GM18858 (cell line): ENCODE data around the gene FJX1.
A peak's percentile ranks its signal among the peaks of the same experiment; 100 is the strongest.

Experiments
- ATAC-seq: cut with Tn5 transposase; IDR thresholded peaks from one replicate; pipeline ENCODE4 v1.9.1; 2021; ENCODE audit not compliant: unreplicated experiment

FJX1 gene

GRCh38 chr11:35605706-35606105 lies 12.6 kb upstream of the FJX1 start:
- no peak for ATAC-seq

GRCh38 chr11:35606206-35606605 lies 12.1 kb upstream of the FJX1 start:
- ATAC-seq, result no peak

- no peak for ATAC-seq
These were observed 9.8 kb upstream of the FJX1 start for GRCh38 chr11:35608502-35608901.

DNA sequence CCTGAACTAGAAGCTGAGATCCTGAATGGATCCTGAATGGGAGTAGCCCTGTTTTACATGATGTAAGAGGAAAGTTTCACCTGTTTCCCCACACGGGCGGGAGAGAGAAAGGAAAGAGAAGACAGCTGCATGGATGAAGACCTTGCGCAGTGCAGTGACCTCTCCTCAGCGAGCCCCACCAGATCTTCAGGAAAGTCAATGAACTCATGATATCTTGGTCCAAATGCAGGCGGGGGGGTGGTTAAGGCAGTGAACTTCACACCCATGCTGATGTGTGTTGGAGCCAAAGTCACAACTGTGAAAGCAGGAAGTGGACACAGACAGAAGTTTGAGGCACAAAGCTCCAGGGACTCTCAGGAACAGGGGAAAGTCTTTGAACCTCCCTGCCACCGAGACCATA lies 8.6 kb upstream of the FJX1 start:
- no peak for ATAC-seq

DNA sequence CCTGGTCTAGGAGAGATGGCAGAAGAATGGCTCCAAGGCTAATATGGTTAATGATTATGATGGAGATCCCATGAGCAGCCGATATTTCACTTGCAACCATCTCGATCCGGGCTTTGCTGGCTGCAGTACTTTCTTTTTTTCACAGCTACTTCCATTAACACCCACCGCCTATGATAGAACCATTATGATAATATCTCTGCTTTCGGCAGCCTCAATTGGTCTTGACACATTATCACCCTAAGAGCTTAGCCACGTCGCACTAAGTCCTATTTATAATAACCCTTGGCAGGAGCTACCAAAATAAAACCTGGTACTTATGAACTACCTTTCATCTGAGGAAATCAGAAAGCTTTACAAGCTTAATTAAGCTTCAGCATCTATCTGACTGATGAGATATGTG lies 7.6 kb upstream of the FJX1 start:
- ATAC-seq, result no peak

- ATAC-seq, result no peak
These were observed 6.5 kb upstream of the FJX1 start for GRCh38 chr11:35611741-35612140.

DNA sequence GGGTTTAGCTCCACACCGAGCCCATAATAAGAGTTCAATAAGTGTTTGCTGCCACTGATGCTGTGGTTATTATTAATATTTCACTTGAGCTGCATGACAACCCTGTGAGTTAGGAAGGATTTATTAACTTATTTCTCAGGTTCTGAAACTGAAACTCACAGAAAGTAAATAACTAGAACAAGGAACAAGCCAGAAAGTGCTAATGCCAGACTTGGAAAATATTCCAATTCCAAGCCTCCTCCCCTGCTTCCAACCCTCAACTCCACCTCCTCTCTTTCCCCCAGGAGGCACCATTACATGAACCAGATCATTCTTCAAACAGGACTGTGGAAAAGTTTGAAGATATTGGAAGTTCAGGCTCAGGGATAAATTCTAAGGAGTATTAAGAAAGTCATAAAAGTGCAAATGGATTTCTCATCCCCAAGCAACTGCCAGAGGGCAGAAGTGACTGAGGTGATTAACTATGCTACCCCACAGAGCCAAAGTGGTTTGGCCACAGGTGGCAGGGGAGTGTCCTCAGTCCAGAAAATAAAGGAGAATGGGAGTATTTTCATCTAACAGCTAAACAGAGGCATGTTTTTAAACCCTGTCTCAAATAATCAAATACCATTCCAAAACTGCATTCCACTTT lies 3.2 kb upstream of the FJX1 start:
- ATAC-seq, result no peak

DNA sequence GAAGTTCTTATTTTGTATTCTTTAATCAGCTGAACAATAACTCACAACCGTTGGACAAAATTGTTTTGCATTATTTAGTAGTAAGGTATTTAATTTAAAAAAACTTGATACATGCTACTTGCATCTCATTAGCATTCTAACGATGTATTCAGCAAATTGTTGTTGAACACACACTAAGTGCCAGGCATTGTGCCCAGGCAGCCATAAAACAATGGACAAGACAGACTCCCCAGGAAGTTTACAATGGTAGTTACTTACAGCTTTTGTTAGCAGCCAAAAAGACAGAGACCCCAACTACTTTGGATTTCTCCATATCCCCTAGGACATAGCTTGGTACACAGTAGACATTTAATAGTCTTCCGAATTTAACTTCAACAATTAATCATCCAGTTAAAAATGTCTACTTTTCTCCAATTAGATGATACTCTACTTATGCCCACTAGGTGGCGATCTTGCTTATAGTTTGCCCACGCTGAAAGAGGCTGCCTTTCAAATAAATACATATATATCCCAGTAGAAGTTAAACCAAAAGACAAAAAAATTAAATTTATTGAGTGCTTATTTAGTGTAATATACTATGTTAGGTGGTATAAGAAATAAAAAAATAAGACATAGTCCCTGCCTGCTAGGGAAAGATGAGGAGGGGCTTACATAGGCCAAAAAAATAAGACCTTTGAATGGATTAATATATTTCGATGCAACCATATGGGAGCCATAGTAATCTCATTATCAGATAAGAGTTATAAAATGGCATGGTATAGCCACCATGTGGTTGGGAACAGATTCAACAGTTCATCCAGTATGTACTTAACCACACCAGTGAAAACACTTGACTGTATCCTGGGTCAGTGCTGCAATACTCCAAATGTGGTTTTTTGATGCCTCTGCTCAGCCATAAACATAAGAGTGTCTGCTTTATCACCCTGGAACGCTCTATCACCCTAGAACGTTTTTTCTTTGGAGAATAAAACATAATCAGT lies 2.0 kb upstream of the FJX1 start:
- ATAC-seq, result no peak

- no peak for ATAC-seq
These were observed 959 bp upstream of the FJX1 start for GRCh38 chr11:35617316-35617686.

DNA sequence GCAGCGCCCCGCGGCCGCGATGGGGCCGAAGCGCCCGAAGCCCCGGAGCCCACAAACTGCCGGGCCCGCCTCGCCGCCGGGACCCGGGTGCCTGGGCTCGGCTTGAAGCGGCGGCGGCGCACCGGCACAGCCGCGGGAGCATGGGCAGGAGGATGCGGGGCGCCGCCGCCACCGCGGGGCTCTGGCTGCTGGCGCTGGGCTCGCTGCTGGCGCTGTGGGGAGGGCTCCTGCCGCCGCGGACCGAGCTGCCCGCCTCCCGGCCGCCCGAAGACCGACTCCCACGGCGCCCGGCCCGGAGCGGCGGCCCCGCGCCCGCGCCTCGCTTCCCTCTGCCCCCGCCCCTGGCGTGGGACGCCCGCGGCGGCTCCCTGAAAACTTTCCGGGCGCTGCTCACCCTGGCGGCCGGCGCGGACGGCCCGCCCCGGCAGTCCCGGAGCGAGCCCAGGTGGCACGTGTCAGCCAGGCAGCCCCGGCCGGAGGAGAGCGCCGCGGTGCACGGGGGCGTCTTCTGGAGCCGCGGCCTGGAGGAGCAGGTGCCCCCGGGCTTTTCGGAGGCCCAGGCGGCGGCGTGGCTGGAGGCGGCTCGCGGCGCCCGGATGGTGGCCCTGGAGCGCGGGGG lies 346 bp downstream of the FJX1 start:
- peak; percentile 37 for ATAC-seq

DNA sequence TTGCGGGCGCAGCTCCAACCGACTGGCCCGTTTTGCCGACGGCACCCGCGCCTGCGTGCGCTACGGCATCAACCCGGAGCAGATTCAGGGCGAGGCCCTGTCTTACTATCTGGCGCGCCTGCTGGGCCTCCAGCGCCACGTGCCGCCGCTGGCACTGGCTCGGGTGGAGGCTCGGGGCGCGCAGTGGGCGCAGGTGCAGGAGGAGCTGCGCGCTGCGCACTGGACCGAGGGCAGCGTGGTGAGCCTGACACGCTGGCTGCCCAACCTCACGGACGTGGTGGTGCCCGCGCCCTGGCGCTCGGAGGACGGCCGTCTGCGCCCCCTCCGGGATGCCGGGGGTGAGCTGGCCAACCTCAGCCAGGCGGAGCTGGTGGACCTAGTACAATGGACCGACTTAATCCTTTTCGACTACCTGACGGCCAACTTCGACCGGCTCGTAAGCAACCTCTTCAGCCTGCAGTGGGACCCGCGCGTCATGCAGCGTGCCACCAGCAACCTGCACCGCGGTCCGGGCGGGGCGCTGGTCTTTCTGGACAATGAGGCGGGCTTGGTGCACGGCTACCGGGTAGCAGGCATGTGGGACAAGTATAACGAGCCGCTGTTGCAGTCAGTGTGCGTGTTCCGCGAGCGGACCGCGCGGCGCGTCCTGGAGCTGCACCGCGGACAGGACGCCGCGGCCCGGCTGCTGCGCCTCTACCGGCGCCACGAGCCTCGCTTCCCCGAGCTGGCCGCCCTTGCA lies 1.0 kb downstream of the FJX1 start:
- peak; percentile 26 for ATAC-seq

- no peak for ATAC-seq
These were observed 1.8 kb downstream of the FJX1 start for GRCh38 chr11:35619855-35620640.

- ATAC-seq, result no peak
These were observed 2.5 kb downstream of the FJX1 start for GRCh38 chr11:35620795-35621194.

DNA sequence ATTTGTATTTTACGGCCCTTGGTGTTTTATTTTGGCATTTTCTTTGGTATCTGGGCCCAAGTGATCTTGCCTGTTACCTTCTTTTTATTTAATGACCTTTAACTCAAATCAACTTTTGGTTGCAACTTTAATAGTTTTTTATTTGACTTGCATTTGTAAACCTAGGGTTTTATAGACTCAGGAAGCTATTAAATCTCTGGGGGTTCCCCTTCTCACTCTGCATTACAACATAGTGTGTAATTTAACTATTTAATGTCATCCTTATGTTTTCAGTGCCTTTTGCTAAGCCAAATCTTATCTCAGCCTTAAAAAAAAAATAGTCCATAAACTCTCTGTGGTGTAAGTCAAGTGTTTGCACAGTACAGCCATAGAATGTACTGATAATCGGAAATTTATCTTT lies 3.4 kb downstream of the FJX1 start:
- no peak for ATAC-seq

DNA sequence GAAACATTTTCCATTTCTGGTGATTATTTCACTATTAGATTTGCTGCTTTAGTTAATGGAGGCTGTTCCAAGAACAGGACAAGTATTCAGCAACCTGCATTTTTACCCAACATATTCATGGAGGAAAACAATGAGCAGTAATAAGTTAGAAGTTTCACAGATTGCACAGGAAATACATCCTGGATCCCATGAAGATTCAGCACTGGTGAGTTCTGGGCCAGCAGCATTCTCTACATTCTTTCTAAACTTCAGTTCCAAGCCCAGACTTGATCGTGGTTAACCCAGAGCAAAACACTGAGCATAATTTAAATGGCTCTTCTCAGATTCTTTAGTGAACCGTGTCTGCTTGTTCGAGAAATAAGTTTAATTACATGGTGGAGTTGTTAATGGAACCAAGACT lies 3.8 kb downstream of the FJX1 start:
- no peak for ATAC-seq

DNA sequence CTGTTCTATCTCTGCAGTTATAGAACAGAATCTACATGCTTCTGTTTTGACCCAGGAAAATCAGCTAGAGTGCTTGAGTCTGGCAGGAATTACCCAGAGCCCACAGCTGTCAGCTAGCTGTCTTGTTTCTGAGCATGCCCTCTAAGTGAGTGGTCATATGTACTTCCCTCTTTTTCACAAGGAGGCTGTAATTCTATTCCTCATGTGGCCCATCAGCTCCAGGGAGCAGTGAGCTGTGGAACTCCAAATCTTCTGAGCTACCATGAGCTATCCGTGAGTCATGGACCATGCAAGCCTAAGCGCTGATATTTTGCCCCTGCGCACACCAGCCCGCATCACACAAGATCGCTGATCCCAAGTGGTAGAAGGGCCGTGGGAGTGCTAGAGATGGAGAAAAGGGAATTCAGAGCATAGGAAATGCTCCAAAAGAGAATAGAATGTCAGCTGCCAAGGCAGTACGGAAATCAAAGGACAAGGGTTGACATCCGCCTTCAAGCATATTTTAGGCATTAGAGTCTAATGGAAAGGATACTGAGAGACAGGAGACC lies 5.4 kb downstream of the FJX1 start:
- no peak for ATAC-seq

GRCh38 chr11:35624316-35624715 lies 6.1 kb downstream of the FJX1 start:
- no peak for ATAC-seq

DNA sequence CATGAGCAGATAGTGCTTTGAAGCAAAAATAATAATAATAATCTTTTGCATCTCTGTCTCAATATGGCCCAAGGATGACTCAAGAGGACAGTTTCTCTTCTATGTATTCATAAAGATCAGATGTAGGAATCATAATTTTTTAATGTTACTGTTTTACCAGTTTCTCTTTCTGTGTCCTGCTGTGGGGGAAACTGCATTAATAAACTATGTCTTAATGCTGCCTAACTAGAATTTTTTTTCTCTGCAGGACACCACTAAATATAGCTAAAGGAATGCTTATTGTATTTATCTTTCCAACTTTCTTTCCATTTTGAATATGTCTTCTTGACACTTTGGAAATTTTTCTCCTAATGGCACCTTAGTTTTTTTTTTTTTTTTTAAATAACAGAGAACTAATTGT lies 6.5 kb downstream of the FJX1 start:
- no peak for ATAC-seq

DNA sequence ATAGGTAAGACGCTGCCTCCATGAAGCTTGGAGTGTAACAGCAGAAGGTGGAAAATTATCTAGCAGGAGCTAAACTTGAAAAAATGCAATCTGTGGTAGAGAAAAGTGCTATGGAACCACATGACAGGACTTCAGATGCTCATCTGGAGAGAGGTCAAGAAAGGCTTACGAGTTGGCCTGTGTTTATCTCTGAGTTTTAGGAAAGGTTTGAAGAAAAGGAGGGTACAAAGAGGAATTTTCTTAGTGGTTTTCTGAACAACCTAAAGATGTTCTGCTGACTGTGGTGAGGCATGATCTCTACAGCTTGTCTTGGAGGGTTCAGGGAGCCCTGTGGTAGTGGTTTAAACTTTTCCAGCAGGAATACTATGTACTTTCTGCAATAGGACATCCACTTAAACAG lies 8.2 kb downstream of the FJX1 start:
- ATAC-seq, result no peak

GRCh38 chr11:35629511-35629910 lies 11.3 kb downstream of the FJX1 start:
- ATAC-seq, result no peak
